Loucy (cell line): ENCODE results near the gene METTL17.

Source experiments
- H2AFZ ChIP-seq: fragments of 200-600 bp; sonication (generic); 2 replicates; pipeline ENCODE4 v1.6.0; 2016; ENCODE audit warnings: antibody characterized with exemption, mild to moderate bottlenecking, low read length, moderate library complexity
- H3F3A ChIP-seq: fragments of 200-600 bp; 2 replicates; pipeline ENCODE4 v1.6.0; 2016; ENCODE audit warnings: antibody characterized with exemption, low read depth, mild to moderate bottlenecking
- H3K27me3 ChIP-seq: fragments of 200-600 bp; sonication (generic); 2 replicates; pipeline ENCODE4 v1.6.1; 2014; ENCODE audit warnings: low read length, mild to moderate bottlenecking; ENCODE audit not compliant: insufficient read depth, poor library complexity, severe bottlenecking
- H3K36me3 ChIP-seq: fragments of 200-600 bp; sonication (generic); 2 replicates; pipeline ENCODE4 v1.6.1; 2016; ENCODE audit warnings: low read length; ENCODE audit not compliant: insufficient read depth
- H3K4me1 ChIP-seq: fragments of 200-600 bp; sonication (generic); 2 replicates; pipeline ENCODE4 v1.5.1; 2014; ENCODE audit warnings: low read length, mild to moderate bottlenecking; ENCODE audit not compliant: insufficient read depth, poor library complexity, severe bottlenecking
- H3K4me2 ChIP-seq: fragments of 200-600 bp; sonication (generic); 2 replicates; pipeline ENCODE4 v1.6.0; 2014; ENCODE audit warnings: antibody characterized with exemption, low read length, low read depth, mild to moderate bottlenecking; ENCODE audit not compliant: poor library complexity, severe bottlenecking
- H3K4me3 ChIP-seq: fragments of 200-600 bp; sonication (generic); 2 replicates; pipeline ENCODE4 v1.5.1; 2014; ENCODE audit warnings: low read length, mild to moderate bottlenecking, mixed read lengths; ENCODE audit not compliant: poor library complexity, severe bottlenecking
- H3K79me2 ChIP-seq: fragments of 200-600 bp; sonication (generic); 2 replicates; pipeline ENCODE4 v1.6.1; 2014; ENCODE audit warnings: low read length; ENCODE audit not compliant: insufficient read depth
- H3K9ac ChIP-seq: fragments of 200-600 bp; sonication (generic); 2 replicates; pipeline ENCODE4 v1.6.0; 2014; ENCODE audit warnings: mild to moderate bottlenecking, low read depth, low read length, moderate library complexity; ENCODE audit not compliant: poor library complexity, severe bottlenecking
- H3K9me2 ChIP-seq: fragments of 200-600 bp; sonication (generic); replicated peaks from 2 replicates; pipeline ENCODE4 v1.6.1; 2016; ENCODE audit warnings: low read depth, low read length, mixed read lengths
- H3K9me3 ChIP-seq: fragments of 200-600 bp; sonication (generic); 2 replicates; pipeline ENCODE4 v1.6.1; 2014; ENCODE audit warnings: mild to moderate bottlenecking, antibody characterized with exemption, low read length, low read depth; ENCODE audit not compliant: insufficient read depth
- H4K20me1 ChIP-seq: fragments of 200-600 bp; sonication (generic); 2 replicates; pipeline ENCODE4 v1.6.0; 2014; ENCODE audit warnings: antibody characterized with exemption, low read length, mild to moderate bottlenecking; ENCODE audit not compliant: insufficient read depth, poor library complexity, severe bottlenecking
- CTCF ChIP-seq: fragments of 200-600 bp; sonication (generic); conservative IDR thresholded peaks from 2 replicates; pipeline ENCODE4 v1.5.1; 2014; ENCODE audit warnings: mild to moderate bottlenecking, antibody characterized with exemption, low read length
- EZH2phosphoT487 ChIP-seq: fragments of 200-600 bp; IDR thresholded peaks from 2 replicates; pipeline ENCODE4 v1.6.1; 2018; ENCODE audit warnings: antibody characterized with exemption, mild to moderate bottlenecking, moderate library complexity, borderline replicate concordance

Gene METTL17

DNA sequence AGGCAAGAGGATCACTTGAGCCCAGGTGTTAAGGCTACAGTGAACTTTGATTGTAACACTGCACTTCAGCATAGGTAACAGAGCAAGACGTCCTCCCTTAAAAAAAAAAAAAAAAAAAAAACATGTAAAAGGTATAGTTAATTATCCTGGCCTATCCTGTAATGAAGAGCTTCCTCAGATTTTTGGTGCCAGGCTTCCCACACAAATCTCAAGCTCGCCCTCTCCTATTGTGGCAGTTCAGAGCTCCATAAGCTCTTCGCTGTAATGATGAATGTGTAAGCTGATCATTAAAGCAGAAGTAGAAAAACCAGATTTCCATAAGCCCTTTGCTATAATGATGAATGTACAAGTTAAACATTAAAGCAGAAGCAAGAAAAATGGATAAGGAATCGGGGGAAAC lies 7.3 kb downstream of the METTL17 start:
- Histone ChIP-seq H3K9me2 (no peaks in the 10 kb centered on the region), H3K79me2 (peaks cover 12% of the 10 kb centered on the region), H3K9ac (no peak overlapping the region), H3K9me3 (no peaks in the 10 kb centered on the region), H4K20me1 (peaks cover 6% of the 10 kb centered on the region), H3K4me3 (no peak overlapping the region), H2AFZ (no peak overlapping the region), H3K36me3 (peaks cover 40% of the 10 kb centered on the region), H3K4me1 (peaks cover 8% of the 10 kb centered on the region), H3K4me2 (no peak overlapping the region), H3K27me3 (no peaks in the 10 kb centered on the region), H3F3A (no peaks in the 10 kb centered on the region)
- TF ChIP-seq CTCF (no peak), EZH2phosphoT487 (no peak)

- H3K36me3 ChIP-seq, result peaks cover 40% of the 10 kb centered on the region
- H3K9me2 ChIP-seq, result no peaks in the 10 kb centered on the region
- no peak overlapping the region for H3K4me3 ChIP-seq
- H3K9ac ChIP-seq, result no peak overlapping the region
- peaks cover 3% of the 10 kb centered on the region for H4K20me1 ChIP-seq
- H3K9me3 ChIP-seq, result no peaks in the 10 kb centered on the region
- no peak for TF ChIP-seq CTCF
- TF ChIP-seq EZH2phosphoT487, result no peak
- no peaks in the 10 kb centered on the region for H3F3A ChIP-seq
- no peak overlapping the region for H3K4me2 ChIP-seq
- peaks cover 5% of the 10 kb centered on the region for H3K4me1 ChIP-seq
- no peaks in the 10 kb centered on the region for H3K27me3 ChIP-seq
- no peak overlapping the region for H2AFZ ChIP-seq
- H3K79me2 ChIP-seq, result peaks cover 7% of the 10 kb centered on the region; the same call in 1 of the 2 replicates
Measured at GRCh38 chr14:20997564-20997963, 7.8 kb downstream of the METTL17 start.

DNA sequence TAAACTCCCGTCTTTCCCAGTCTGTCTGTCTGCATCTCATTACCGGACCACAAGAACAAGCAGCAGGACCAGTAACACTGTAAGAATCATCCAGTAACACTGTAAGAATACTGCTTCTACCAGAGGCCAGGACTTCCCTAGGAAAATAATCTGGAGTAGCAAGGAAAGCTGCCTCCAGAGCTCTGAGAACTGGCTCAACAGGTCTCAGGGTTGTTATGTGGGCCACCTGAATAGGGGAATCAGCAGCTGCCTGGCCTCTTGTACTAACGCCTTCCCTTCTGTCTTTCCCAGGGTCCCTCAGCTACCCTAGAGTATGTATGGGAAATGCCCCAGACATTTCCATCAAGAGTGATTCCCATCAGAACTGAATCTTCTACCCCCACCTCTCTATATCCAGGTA lies 8.4 kb downstream of the METTL17 start:
- Histone ChIP-seq H4K20me1 (peaks cover 3% of the 10 kb centered on the region), H3K4me2 (no peak overlapping the region), H3K27me3 (no peaks in the 10 kb centered on the region), H3K79me2 (peaks cover 2% of the 10 kb centered on the region; the same call in 1 of the 2 replicates), H3F3A (no peaks in the 10 kb centered on the region), H3K9me3 (no peaks in the 10 kb centered on the region), H2AFZ (no peak overlapping the region), H3K9ac (no peak overlapping the region), H3K9me2 (no peaks in the 10 kb centered on the region), H3K4me3 (no peak overlapping the region), H3K4me1 (peaks cover 1% of the 10 kb centered on the region), H3K36me3 (peaks cover 35% of the 10 kb centered on the region)
- TF ChIP-seq CTCF (no peak), EZH2phosphoT487 (no peak)
